Uterus (tissue), 2 donors: Measurements from ENCODE around the gene MGRN1.

Experiments
- POLR2A ChIP-seq, 2 donors: fragments of 450-650 bp; IDR thresholded peaks; one replicate each; pipeline ENCODE4 v1.6.1; 2016; ENCODE audit warnings: antibody characterized with exemption in 2 of 2, mild to moderate bottlenecking in 1 of 2, moderate library complexity in 1 of 2
- TF ChIP-seq, protein P1 (sequence below), 4 experiments: fragments of 200-600 bp in 2 of 4; fragments of 450-650 bp in 2 of 4; sonication (generic) in 2 of 4; IDR thresholded peaks; one replicate each; pipeline ENCODE4 v1.5.1; 2016 to 2019; ENCODE audit warnings: antibody characterized with exemption in 4 of 4, mild to moderate bottlenecking in 2 of 4, moderate library complexity in 1 of 4

DNA sequence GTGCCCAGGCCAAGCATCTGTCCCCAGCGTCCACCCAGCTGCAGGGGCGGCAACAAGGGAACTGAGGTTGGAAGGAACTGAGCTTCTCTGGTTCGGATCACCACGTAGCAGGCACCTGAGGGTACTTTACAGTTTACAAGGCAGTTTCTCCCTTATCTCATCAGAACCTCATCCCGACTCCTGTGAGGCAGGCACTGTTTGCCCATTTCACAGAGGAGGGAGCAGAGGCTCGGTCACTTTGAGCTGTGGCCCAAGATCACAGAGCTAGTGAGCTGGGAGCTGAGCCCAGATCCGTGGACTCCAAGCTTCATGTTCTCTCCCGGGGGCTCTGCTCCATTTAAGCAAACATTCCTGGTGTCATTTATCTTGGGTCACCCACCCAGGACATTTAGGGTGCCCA lies 25.1 kb upstream of the MGRN1 start:
- TF ChIP-seq, protein P1, sequence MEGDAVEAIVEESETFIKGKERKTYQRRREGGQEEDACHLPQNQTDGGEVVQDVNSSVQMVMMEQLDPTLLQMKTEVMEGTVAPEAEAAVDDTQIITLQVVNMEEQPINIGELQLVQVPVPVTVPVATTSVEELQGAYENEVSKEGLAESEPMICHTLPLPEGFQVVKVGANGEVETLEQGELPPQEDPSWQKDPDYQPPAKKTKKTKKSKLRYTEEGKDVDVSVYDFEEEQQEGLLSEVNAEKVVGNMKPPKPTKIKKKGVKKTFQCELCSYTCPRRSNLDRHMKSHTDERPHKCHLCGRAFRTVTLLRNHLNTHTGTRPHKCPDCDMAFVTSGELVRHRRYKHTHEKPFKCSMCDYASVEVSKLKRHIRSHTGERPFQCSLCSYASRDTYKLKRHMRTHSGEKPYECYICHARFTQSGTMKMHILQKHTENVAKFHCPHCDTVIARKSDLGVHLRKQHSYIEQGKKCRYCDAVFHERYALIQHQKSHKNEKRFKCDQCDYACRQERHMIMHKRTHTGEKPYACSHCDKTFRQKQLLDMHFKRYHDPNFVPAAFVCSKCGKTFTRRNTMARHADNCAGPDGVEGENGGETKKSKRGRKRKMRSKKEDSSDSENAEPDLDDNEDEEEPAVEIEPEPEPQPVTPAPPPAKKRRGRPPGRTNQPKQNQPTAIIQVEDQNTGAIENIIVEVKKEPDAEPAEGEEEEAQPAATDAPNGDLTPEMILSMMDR (IDR thresholded peaks at IDR 0.05) = no peak
- no peak for TF ChIP-seq POLR2A (IDR thresholded peaks at IDR 0.05)
